Endothelial cell of umbilical vein (primary cell): ENCODE measurements around the gene SNX30. TPM values are rescaled to one million over a fixed set of nuclear protein-coding genes. Genes with fewer than 3 reads are reported as not detected.

Experiments
- BruUV-seq: library from RNA; stranded (reverse); fragments of 400-500 nt; replicated peaks from 2 replicates; lab custom pipeline; 2021; lab: Mats Ljungman, UMichigan
- CTCF ChIA-PET: fragments of 300-600, 350-600 bp; sonication (Branson Sonifier 250); formaldehyde crosslinking; loops from one replicate; lab custom pipeline; 2021; ENCODE audit warnings: antibody characterized with exemption, inconsistent platforms; lab: Charles Lee
- POLR2A ChIA-PET: fragments of 300-600, 350-600 bp; sonication (Branson Sonifier 250); formaldehyde crosslinking; loops from one replicate; lab custom pipeline; 2021; ENCODE audit warnings: antibody characterized with exemption, inconsistent platforms; lab: Charles Lee
- DNase-seq: peaks from one replicate; pipeline ENCODE4 v3.0.0-alpha.2; 2011; ENCODE audit warnings: low read depth, low spot score
- FAIRE-seq: peaks from 2 replicates; lab custom pipeline; 2011; peaks lifted over from hg19 to GRCh38; lab: Jason Lieb, UNC
- H2AFZ ChIP-seq: 2 replicates; pipeline ENCODE4 v1.6.0; 2012; ENCODE audit warnings: low read depth, low read length, control low read depth, inconsistent platforms
- H3K27ac ChIP-seq: 2 replicates; pipeline ENCODE4 v1.5.1; 2011; ENCODE audit warnings: low read depth, mild to moderate bottlenecking, control low read depth, low read length, moderate library complexity; ENCODE audit not compliant: insufficient read depth
- H3K27me3 ChIP-seq, 2 experiments: 2 replicates each; pipeline versions ENCODE4 v1.6.0 to v1.6.1; 2011; ENCODE audit warnings: low read length in 2 of 2, mixed read lengths in 1 of 2; ENCODE audit not compliant: control insufficient read depth in 2 of 2, insufficient read depth in 2 of 2
- H3K36me3 ChIP-seq, 2 experiments: 2 replicates in 1 of 2; 3 replicates in 1 of 2; pipeline ENCODE4 v1.5.1; 2011; ENCODE audit warnings: low read length in 2 of 2, mild to moderate bottlenecking in 1 of 2, moderate library complexity in 1 of 2; ENCODE audit not compliant: control insufficient read depth in 2 of 2, insufficient read depth in 2 of 2; ENCODE audit errors: extremely low read depth in 1 of 2
- H3K4me1 ChIP-seq: 3 replicates; pipeline ENCODE4 v1.5.1; 2011; ENCODE audit warnings: mild to moderate bottlenecking, low read length; ENCODE audit not compliant: control insufficient read depth, insufficient read depth; ENCODE audit errors: extremely low read depth
- H3K4me2 ChIP-seq: 2 replicates; pipeline ENCODE4 v1.6.1; 2011; ENCODE audit warnings: low read length, control low read depth, mixed read lengths; ENCODE audit not compliant: insufficient read depth
- H3K4me3 ChIP-seq, 3 experiments: fragments of 200-600 bp in 1 of 3; sonication (generic), shearing (Covaris generic) in 1 of 3; replicated peaks in 1 of 3; 2 replicates each; pipeline ENCODE4 v1.5.1; 2011 to 2016; ENCODE audit warnings: control low read depth in 3 of 3, low read length in 3 of 3, mild to moderate bottlenecking in 2 of 3, inconsistent platforms in 1 of 3, low read depth in 1 of 3, moderate library complexity in 1 of 3; ENCODE audit not compliant: insufficient read depth in 1 of 3
- H3K79me2 ChIP-seq: 2 replicates; pipeline ENCODE4 v1.6.0; 2012; ENCODE audit warnings: low read length, inconsistent platforms; ENCODE audit not compliant: control insufficient read depth, insufficient read depth
- H3K9ac ChIP-seq: replicated peaks from 2 replicates; pipeline ENCODE3; 2011; ENCODE audit warnings: low read length, control low read depth; ENCODE audit not compliant: insufficient read depth; ENCODE audit errors: extremely low read depth
- H3K9me1 ChIP-seq: replicated peaks from 3 replicates; pipeline ENCODE4 v1.6.0; 2011; ENCODE audit warnings: mild to moderate bottlenecking, low read length; ENCODE audit not compliant: control insufficient read depth, insufficient read depth; ENCODE audit errors: extremely low read depth
- H3K9me3 ChIP-seq: replicated peaks from 2 replicates; pipeline ENCODE4 v1.5.1; 2012; ENCODE audit warnings: low read length, inconsistent platforms; ENCODE audit not compliant: control insufficient read depth, insufficient read depth
- H4K20me1 ChIP-seq: replicated peaks from 2 replicates; pipeline ENCODE3; 2011; ENCODE audit warnings: mild to moderate bottlenecking, low read length; ENCODE audit not compliant: control insufficient read depth, insufficient read depth; ENCODE audit errors: extremely low read depth
- CTCF ChIP-seq, 2 donors: IDR thresholded peaks; 1 replicate in 1 of 2; 2 replicates in 1 of 2; pipeline ENCODE4 v1.5.1; 2011; ENCODE audit warnings: low read length in 2 of 2, mild to moderate bottlenecking in 2 of 2, moderate library complexity in 2 of 2, control low read depth in 1 of 2, inconsistent platforms in 1 of 2, low read depth in 1 of 2; ENCODE audit not compliant: insufficient read depth in 1 of 2; ENCODE audit errors: extremely low read depth in 1 of 2
- EZH2 ChIP-seq: IDR thresholded peaks from 2 replicates; pipeline ENCODE4 v1.6.1; 2012; ENCODE audit warnings: borderline replicate concordance, low read depth, mild to moderate bottlenecking, moderate library complexity, low read length, inconsistent platforms; ENCODE audit not compliant: severe bottlenecking
- FOS ChIP-seq: IDR thresholded peaks from 2 replicates; pipeline ENCODE4 v1.6.1; 2011; ENCODE audit warnings: mild to moderate bottlenecking, low read length, moderate library complexity, borderline replicate concordance; ENCODE audit not compliant: insufficient read depth
- GATA2 ChIP-seq: IDR thresholded peaks from 2 replicates; pipeline ENCODE4 v1.7.0; 2011; ENCODE audit warnings: low read depth, mild to moderate bottlenecking, moderate library complexity, mixed read lengths, low read length; ENCODE audit not compliant: insufficient read length, insufficient read depth
- JUN ChIP-seq: IDR thresholded peaks from 2 replicates; pipeline ENCODE4 v1.6.1; 2011; ENCODE audit warnings: borderline replicate concordance, low read depth; ENCODE audit not compliant: insufficient read length, insufficient read depth
- MYC ChIP-seq: IDR thresholded peaks from one replicate; pipeline ENCODE4 v1.6.1; 2011; ENCODE audit warnings: mild to moderate bottlenecking, low read depth, low read length
- POLR2A ChIP-seq: IDR thresholded peaks from 2 replicates; pipeline ENCODE4 v1.6.1; 2012; ENCODE audit warnings: low read depth, mild to moderate bottlenecking, control low read depth, low read length
- POLR2AphosphoS5 ChIP-seq: IDR thresholded peaks from 2 replicates; pipeline ENCODE4 v1.6.1; 2012; ENCODE audit warnings: low read depth, mild to moderate bottlenecking, control low read depth, low read length, moderate library complexity; ENCODE audit not compliant: insufficient read depth
- dilution Hi-C: fragments of 300-500 bp; cut with MboI; formaldehyde crosslinking; loops from one replicate; pipeline ENCODE4 v1.15.0; 2019; ENCODE audit warnings: low sequenced_read_pairs; ENCODE audit not compliant: extremely low pct_ligation_motif_present
- intact Hi-C: fragments of 100-400 bp; cut with micrococcal nuclease; formaldehyde crosslinking; loops from one replicate; pipeline ENCODE4 v1.10.0; 2022
- polyA plus RNA-seq, 4 experiments: library from polyadenylated mRNA; depleted of rRNA in 3 of 4; stranded (reverse) in 3 of 4; unstranded in 1 of 4; fragments of >200 nt; gene quantifications; 2 replicates each; pipeline versions ENCODE4 v1.2.1 to v1.2.3, GENCODE V29; 2011 to 2012; ENCODE audit warnings: missing spikeins in 1 of 4
- total RNA-seq: library from RNA; stranded (reverse); gene quantifications from 2 replicates; pipeline ENCODE4 v1.2.3, GENCODE V29; 2021
- TF ChIP-seq, protein P1 (sequence below): IDR thresholded peaks from 2 replicates; pipeline ENCODE4 v1.6.1; 2011; ENCODE audit not compliant: insufficient read depth, insufficient read length

SNX30 gene
- total and polyA plus RNA-seq, 2 donors (not counting 3 experiments of a cell fraction or from before 2014, with no cell fraction given) = 2.8 to 6.3 TPM

DNA sequence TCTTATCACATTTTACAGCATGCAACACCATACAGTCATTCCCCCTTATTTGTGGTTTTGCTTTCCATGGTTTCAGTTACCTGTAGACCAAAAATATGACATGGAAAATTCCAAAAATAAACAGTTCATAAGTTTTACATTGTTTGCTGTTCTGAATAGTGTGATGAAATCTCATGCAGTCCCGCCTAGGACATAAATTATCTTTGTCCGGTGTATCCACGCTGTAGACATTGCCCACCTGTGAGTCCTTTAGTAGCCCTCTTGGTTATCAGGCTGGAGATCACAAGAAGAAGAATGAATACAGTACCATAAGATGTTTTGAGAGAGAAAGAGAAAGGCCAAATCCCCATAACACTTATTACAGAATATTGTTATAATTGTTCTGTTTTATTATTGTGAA, 72.1 kb downstream of the SNX30 start:
- dilution Hi-C loops (no loop called here), intact Hi-C loops (no loop called here)
- H3K4me2 ChIP-seq = no peak overlapping the region
- no peaks in the 10 kb centered on the region for H4K20me1 ChIP-seq
- POLR2A ChIA-PET = no interaction called here
- H2AFZ ChIP-seq = no peak overlapping the region
- H3K27ac ChIP-seq = no peak overlapping the region
- CTCF ChIA-PET = no interaction called here
- H3K9ac ChIP-seq = no peak overlapping the region
- H3K9me1 ChIP-seq = no peaks in the 10 kb centered on the region
- DNase-seq = no peak
- no TSS peak for BruUV-seq
- H3K27me3 ChIP-seq = no peaks in the 10 kb centered on the region
- H3K4me1 ChIP-seq = no peaks in the 10 kb centered on the region
- H3K4me3 ChIP-seq = no peak overlapping the region
- H3K9me3 ChIP-seq = no peaks in the 10 kb centered on the region
- TF ChIP-seq POLR2AphosphoS5 (no peak), FOS (no peak), POLR2A (no peak)
- TF ChIP-seq, protein P1, sequence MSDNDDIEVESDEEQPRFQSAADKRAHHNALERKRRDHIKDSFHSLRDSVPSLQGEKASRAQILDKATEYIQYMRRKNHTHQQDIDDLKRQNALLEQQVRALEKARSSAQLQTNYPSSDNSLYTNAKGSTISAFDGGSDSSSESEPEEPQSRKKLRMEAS = no peak
- H3K36me3 ChIP-seq = no peaks in the 10 kb centered on the region
- H3K79me2 ChIP-seq = no peaks in the 10 kb centered on the region
- no peak for FAIRE-seq

DNA sequence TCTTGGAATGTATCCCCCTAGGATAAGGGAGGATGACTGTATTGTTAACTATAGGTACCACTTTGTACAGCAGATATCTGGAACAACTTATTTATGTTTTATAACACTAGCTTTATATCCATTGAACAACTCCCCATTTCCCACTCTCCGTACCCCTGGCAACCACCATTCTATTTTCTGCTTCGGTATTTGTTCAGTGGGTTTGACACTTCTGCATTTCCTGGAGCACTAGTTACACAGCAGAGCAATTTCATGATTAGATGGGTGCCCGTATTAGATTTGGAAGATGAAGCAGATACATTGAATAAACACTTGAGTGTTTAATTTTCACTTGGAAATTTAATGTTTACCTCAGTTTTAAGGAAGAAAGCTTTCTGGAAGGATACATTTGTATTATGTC, 72.7 kb downstream of the SNX30 start:
- Histone ChIP-seq H3K79me2 (no peaks in the 10 kb centered on the region), H4K20me1 (no peaks in the 10 kb centered on the region), H3K4me1 (no peaks in the 10 kb centered on the region), H3K4me2 (no peak overlapping the region), H3K27ac (no peak overlapping the region), H3K9me3 (no peaks in the 10 kb centered on the region), H3K36me3 (no peaks in the 10 kb centered on the region), H3K4me3 (no peak overlapping the region), H3K27me3 (no peaks in the 10 kb centered on the region), H2AFZ (no peak overlapping the region), H3K9ac (no peak overlapping the region), H3K9me1 (no peaks in the 10 kb centered on the region)
- CTCF ChIA-PET = interaction anchor here (0.6 to 1.2 kb wide), 2 partner anchors 80 to 336 kb away, joined by 3 to 4 read pairs; partner anchors contain the start of gene KIAA1958
- no TSS peak for BruUV-seq
- TF ChIP-seq GATA2 = no peak
- no peak for TF ChIP-seq FOS
- TF ChIP-seq, protein P1 = no peak
- no peak for TF ChIP-seq CTCF (IDR thresholded peaks at IDR 0.05; ENCODE audit: extremely low read depth in 1 of 2, insufficient read depth in 1 of 2, low read depth in 1 of 2, low read length in 2 of 2)
- no peak for TF ChIP-seq MYC
- TF ChIP-seq POLR2A = no peak
- TF ChIP-seq EZH2 = no peak
- no peak for TF ChIP-seq POLR2AphosphoS5
- TF ChIP-seq JUN = no peak
- DNase-seq = no peak
- dilution Hi-C loops (no loop called here), intact Hi-C loops (no loop called here)
- no peak for FAIRE-seq
- POLR2A ChIA-PET = no interaction called here
